ENCODE measurements around the gene NUFIP2.
"Not testable (repeated sequence)": the region's sequence is repeated elsewhere in the genome, so short reads cannot be mapped to it uniquely, and the experiment has no call there.

Gene NUFIP2

DNA sequence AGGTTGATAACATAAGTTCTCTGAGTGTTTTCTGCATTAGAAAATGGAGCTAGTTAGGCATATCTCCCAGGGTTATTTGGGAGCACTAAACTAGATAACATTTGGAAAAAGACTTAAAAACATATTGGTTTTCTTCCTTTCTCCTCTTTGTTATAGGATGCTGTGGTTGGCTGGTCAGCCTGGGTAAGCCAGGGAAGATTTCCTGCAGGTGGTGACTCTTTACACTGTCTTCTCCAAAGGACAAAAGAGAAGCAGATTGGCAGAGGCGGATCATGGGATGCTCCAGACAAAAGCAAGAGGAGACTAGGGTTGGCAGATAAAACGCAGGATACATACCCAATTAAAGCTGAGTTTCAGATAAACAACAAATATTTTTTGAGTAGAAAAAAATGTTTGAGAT, 53.5 kb downstream of the NUFIP2 start:
- in situ Hi-C loops (cut with MboI; ENCODE audit: low sequenced_read_pairs) = no loop called here

DNA sequence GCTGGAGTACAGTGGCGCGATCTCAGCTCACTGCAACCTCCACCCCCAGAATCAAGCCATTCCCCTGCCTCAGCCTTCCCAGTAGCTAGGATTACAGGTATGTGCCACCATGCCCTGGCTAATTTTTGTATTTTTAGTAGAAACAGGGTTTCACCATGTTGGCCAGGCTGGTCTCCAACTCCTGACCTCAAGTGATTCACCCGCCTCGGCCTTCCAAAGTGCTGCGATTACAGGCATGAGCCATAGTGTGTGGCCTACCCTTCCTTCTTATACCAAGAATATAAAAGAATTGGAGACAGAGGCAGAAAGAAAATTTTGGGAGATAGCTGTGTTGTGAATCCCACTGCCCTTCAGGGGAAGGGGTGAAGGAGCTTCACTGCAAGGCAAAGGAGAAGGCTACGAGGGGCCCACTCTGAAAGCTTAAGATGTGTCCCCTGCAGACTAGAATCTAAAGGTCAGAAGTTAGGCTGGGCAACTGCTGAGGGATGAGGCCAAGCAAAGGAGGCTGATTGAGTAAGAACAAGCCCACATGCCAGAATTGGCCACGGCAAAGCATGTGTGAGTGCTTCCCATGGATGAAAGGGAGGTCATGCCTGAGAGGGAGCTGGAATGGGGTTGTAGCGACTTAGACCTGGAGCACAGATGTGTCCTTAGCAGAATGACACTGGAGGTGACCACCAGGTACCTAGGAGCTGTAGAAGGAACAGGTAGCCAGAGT, 55.7 kb downstream of the NUFIP2 start:
- in situ Hi-C loops (cut with MboI; ENCODE audit: low sequenced_read_pairs) = no loop called here

- in situ Hi-C loops (cut with MboI; ENCODE audit: low sequenced_read_pairs) = no loop called here
Observed at GRCh38 chr17:29237476-29238132, 56.3 kb downstream of the NUFIP2 start.

DNA sequence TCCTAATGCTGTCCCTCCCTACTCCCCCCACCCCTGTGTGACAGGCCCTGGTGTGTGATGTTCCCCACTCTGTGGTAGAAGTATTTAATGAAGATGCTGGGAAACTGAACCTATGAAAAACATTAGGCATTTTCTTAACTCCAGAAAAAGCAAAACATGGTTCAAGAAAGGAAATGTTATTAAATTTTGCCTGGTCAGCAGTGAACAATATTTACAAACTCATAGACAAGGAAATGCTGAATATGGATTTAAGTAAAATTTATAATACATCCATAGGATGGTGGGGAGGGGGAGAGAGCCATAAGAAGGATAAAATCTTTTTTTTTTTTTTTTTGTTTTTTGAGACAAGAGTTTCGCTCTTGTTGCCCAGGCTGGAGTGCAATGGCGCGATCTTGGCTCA, 58.0 kb downstream of the NUFIP2 start:
- in situ Hi-C loops (cut with MboI; ENCODE audit: low sequenced_read_pairs) = no loop called here

- in situ Hi-C loops (cut with MboI; ENCODE audit: low sequenced_read_pairs) = not testable (repeated sequence)
Observed at GRCh38 chr17:29234972-29235371, 59.0 kb downstream of the NUFIP2 start.

DNA sequence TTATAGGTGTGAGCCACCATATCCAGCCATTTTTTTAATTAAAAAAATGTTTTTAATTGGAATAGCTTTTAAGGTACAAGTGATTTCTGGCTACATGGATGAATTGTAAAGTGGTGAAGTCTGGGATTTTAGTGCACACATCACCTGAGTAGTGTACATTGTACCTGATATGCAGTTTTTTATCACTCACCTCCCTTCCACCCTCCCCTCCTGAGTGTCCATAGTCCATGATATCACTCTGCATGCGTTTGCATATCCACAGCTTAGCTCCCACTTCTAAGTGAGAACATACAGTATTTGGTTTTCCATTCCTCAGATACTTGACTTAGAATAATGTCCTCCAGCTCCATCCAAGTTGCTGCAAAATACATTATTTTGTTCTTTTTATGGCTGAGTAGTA, 60.6 kb downstream of the NUFIP2 start:
- in situ Hi-C loops (cut with MboI; ENCODE audit: low sequenced_read_pairs) = no loop called here

- in situ Hi-C loops (cut with MboI; ENCODE audit: low sequenced_read_pairs) = no loop called here
Observed at GRCh38 chr17:29225396-29225795, 68.6 kb downstream of the NUFIP2 start.

GRCh38 chr17:29221338-29221737, 72.6 kb downstream of the NUFIP2 start:
- in situ Hi-C loops (cut with MboI; ENCODE audit: low sequenced_read_pairs) = not testable (repeated sequence)

GRCh38 chr17:29219378-29220047, 74.4 kb downstream of the NUFIP2 start:
- in situ Hi-C loops (cut with MboI; ENCODE audit: low sequenced_read_pairs) = no loop called here

DNA sequence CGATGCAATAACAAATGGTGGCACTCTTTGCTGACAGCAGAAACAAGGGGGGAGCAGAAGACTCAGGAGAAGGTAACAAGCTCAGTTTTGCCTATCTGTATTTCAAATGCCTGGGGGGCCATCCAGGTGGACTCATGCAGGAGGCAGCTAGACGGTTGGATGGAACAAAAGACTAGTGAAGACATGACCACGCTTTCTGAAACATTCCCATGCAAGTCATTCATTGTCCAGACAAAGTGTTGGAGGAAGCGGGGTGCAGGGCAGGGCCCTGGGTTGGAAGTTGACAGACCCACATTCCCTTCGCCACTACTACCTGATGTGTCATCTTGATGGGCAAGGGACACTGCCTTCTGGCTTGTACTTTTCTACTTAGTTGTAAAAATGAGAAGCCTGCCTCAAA, 77.1 kb downstream of the NUFIP2 start:
- in situ Hi-C loops (cut with MboI; ENCODE audit: low sequenced_read_pairs) = no loop called here

- in situ Hi-C loops (cut with MboI; ENCODE audit: low sequenced_read_pairs) = no loop called here
Observed at GRCh38 chr17:29216181-29216580, 77.8 kb downstream of the NUFIP2 start.

DNA sequence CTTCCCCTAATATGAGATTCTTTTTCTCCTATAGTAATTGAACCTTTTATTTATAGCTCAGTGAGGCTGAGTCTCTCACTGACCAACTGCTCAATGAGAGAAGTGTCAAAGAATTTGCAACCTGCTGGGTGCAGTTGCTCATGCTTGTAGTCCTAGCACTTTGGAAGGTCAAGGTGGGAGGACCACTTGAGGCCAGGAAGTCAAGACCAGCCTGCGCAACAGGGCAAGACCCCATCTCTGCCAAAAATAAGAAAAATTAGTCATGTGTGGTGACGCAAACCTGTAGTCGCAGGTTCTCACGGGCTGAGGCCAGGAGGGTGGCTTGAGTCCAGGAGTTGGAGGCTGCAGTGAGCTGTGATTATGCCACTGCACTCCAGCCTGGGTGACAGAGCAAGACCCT, 78.2 kb downstream of the NUFIP2 start:
- in situ Hi-C loops (cut with MboI; ENCODE audit: low sequenced_read_pairs) = no loop called here

DNA sequence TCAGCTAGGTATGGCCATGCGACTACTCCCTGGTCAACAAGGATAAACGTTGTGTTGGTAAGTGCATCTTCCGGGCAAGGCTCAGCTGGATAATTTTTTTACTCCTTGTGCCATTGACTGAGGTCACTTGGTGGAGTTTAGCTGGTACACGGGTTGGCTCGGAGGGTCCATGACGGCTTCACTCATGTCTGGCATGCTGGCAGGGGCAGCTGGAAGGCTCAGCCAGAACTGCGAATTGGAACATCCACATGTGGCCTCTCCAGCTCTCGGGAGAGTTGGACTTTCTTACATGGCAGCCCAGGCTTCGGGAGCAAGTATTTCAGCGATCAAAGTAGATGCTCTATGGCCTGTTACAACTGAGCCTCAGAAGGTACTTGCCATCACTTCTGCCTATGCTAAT, 78.8 kb downstream of the NUFIP2 start:
- in situ Hi-C loops (cut with MboI; ENCODE audit: low sequenced_read_pairs) = no loop called here

GRCh38 chr17:29214215-29215146, 79.5 kb downstream of the NUFIP2 start:
- in situ Hi-C loops (cut with MboI; ENCODE audit: low sequenced_read_pairs) = no loop called here

DNA sequence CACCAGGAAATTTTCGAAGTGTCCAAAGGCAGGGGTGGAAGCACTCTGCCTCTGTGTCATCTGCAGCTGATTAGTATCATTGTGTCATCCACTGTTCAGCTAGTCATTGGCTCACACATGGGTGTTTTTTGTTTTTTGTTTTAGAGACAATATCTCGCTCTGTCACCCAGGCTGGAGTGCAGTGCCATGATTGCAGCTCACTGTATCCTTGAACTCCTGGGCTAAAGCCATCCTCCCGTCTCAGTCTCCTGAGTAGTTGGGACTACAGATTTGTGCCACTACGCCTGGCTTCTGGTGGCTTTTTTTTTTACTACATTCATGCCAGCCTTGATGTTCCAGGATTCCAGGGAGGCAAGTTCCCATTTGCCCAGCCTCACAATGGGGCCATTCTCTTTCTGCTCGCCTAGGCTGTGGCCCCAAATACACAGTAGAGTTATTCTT, 81.2 kb downstream of the NUFIP2 start:
- in situ Hi-C loops (cut with MboI; ENCODE audit: low sequenced_read_pairs) = no loop called here

GRCh38 chr17:29212094-29212631, 81.8 kb downstream of the NUFIP2 start:
- in situ Hi-C loops (cut with MboI; ENCODE audit: low sequenced_read_pairs) = no loop called here

DNA sequence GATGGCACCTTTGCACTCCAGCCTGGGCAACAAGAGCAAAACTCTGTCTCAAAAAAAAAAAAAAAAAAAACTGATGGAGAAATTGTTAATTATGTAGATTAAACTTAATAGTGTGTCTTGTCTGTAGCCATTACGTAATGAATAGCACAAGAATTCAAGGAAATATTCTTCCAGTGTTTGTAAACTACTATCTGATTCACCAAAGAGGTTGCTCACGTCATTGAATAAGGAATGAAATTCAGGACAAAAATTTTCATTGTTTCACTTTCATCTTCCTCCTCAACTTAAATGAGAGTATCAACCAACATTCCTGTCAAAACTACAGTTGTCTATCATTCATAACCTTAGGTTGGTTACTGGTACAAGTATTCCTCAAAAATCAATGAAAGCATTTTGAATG, 83.1 kb downstream of the NUFIP2 start:
- in situ Hi-C loops (cut with MboI; ENCODE audit: low sequenced_read_pairs) = no loop called here

DNA sequence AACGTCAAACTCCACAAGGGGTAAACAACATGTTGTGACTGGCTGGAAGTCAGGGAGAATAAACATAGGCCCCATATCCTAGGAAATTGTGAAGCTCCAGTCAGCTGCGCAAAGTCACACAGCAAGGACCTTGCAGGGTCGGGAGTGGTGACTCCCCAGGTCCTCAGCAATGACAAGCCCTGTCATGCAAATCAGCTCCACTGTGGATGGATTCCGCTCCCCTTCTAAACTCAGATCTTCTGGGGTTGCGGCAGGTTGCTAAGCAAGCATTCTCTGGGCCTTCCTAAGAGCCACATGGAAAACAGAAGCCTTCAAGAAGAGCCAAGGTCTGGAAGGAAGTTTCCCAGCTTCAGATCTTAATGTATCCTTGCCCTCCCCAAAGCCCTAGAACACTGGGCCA, 84.9 kb downstream of the NUFIP2 start:
- in situ Hi-C loops (cut with MboI; ENCODE audit: low sequenced_read_pairs) = no loop called here

GRCh38 chr17:29207975-29208374, 86.0 kb downstream of the NUFIP2 start:
- in situ Hi-C loops (cut with MboI; ENCODE audit: low sequenced_read_pairs) = no loop called here
